Measurements from ENCODE around the gene OSM.

OSM gene

GRCh38 chr22:30220338-30221012 lies 46.2 kb downstream of the OSM start:
- Histone ChIP-seq H3K4me2 (ENCODE audit: low read length) (peak overlapping the region; percentile 57), H3K27ac (ENCODE audit: low read length) (0 out of 2 replicates have a peak overlapping the region, but pooled peaks have one; percentile 6), H3K9me3 (ENCODE audit: insufficient read depth, low read length) (no peaks in the 10 kb centered on the region), H3K9ac (ENCODE audit: low read length) (peak overlapping the region; percentile 21; the same call in 1 of the 2 replicates), H3K27me3 (ENCODE audit: low read depth, low read length) (peaks cover 43% of the 10 kb centered on the region), H3K79me2 (ENCODE audit: low read length) (no peaks in the 10 kb centered on the region), H3K4me3 (ENCODE audit: low read length) (peak overlapping the region; percentile 36; the same call in 1 of the 2 replicates), H3K36me3 (replicated peaks; ENCODE audit: low read depth, low read length) (no peaks in the 10 kb centered on the region), H3K4me1 (ENCODE audit: low read length) (peaks cover 42% of the 10 kb centered on the region), H4K20me1 (ENCODE audit: insufficient read depth, low read length) (no peaks in the 10 kb centered on the region), H2AFZ (ENCODE audit: low read depth, low read length) (no peak overlapping the region)
- no peak for TF ChIP-seq CTCF (IDR thresholded peaks at IDR 0.05; ENCODE audit: low read depth, low read length)
- no peak for TF ChIP-seq EZH2phosphoT487 (IDR thresholded peaks at IDR 0.05; ENCODE audit: low read depth)

GRCh38 chr22:30219668-30220278 lies 46.9 kb downstream of the OSM start:
- Histone ChIP-seq H3K4me2 (ENCODE audit: low read length) (no peak overlapping the region), H3K27me3 (ENCODE audit: low read depth, low read length) (peaks cover 43% of the 10 kb centered on the region)

GRCh38 chr22:30219049-30219654 lies 47.5 kb downstream of the OSM start:
- Histone ChIP-seq H2AFZ (ENCODE audit: low read depth, low read length) (no peak overlapping the region), H4K20me1 (ENCODE audit: insufficient read depth, low read length) (no peaks in the 10 kb centered on the region), H3K27ac (ENCODE audit: low read length) (no peak overlapping the region), H3K9ac (ENCODE audit: low read length) (no peak overlapping the region), H3K9me3 (ENCODE audit: insufficient read depth, low read length) (no peaks in the 10 kb centered on the region), H3K4me3 (ENCODE audit: low read length) (no peak overlapping the region), H3K36me3 (replicated peaks; ENCODE audit: low read depth, low read length) (no peaks in the 10 kb centered on the region), H3K79me2 (ENCODE audit: low read length) (no peaks in the 10 kb centered on the region), H3K27me3 (ENCODE audit: low read depth, low read length) (peaks cover 48% of the 10 kb centered on the region), H3K4me2 (ENCODE audit: low read length) (no peak overlapping the region), H3K4me1 (ENCODE audit: low read length) (peaks cover 31% of the 10 kb centered on the region)
- no peak for TF ChIP-seq CTCF (IDR thresholded peaks at IDR 0.05; ENCODE audit: low read depth, low read length)
- no peak for TF ChIP-seq EZH2phosphoT487 (IDR thresholded peaks at IDR 0.05; ENCODE audit: low read depth)

More at GRCh38 chr22:30219668-30220278, 46.9 kb downstream of the OSM start:
- no peaks in the 10 kb centered on the region for H4K20me1 ChIP-seq (ENCODE audit: insufficient read depth, low read length)
- H3K9ac ChIP-seq (ENCODE audit: low read length), result no peak overlapping the region
- no peak overlapping the region for H3K4me3 ChIP-seq (ENCODE audit: low read length)
- H3K4me1 ChIP-seq (ENCODE audit: low read length), result peaks cover 37% of the 10 kb centered on the region
- no peak overlapping the region for H3K27ac ChIP-seq (ENCODE audit: low read length)
- H3K9me3 ChIP-seq (ENCODE audit: insufficient read depth, low read length), result no peaks in the 10 kb centered on the region
- TF ChIP-seq EZH2phosphoT487 (IDR thresholded peaks at IDR 0.05; ENCODE audit: low read depth) (no peak), CTCF (IDR thresholded peaks at IDR 0.05; ENCODE audit: low read depth, low read length) (no peak)
- no peaks in the 10 kb centered on the region for H3K36me3 ChIP-seq (replicated peaks; ENCODE audit: low read depth, low read length)
- no peak overlapping the region for H2AFZ ChIP-seq (ENCODE audit: low read depth, low read length)
- no peaks in the 10 kb centered on the region for H3K79me2 ChIP-seq (ENCODE audit: low read length)

Data from OCI-LY3 (cell line).